H1 (cell line): ENCODE measurements around the gene ARMH3. TPM values are rescaled to one million over a fixed set of nuclear protein-coding genes. Genes with fewer than 3 reads are reported as not detected.

ENCODE experiments used
- CHD7 ChIP-seq: fragments of 300-600 bp; sonication (generic); IDR thresholded peaks from 2 replicates; pipeline ENCODE4 v1.7.1; 2012; ENCODE audit warnings: low read length, moderate library complexity, mild to moderate bottlenecking, inconsistent platforms; ENCODE audit not compliant: insufficient replicate concordance
- MAFK ChIP-seq: IDR thresholded peaks from 2 replicates; pipeline ENCODE4 v1.6.1; 2012; ENCODE audit warnings: low read depth, mild to moderate bottlenecking, improper control_type of control experiment, low read length
- POLR2AphosphoS5 ChIP-seq: IDR thresholded peaks from 2 replicates; pipeline ENCODE4 v1.6.1; 2011; ENCODE audit warnings: low read depth, low read length
- RXRA ChIP-seq: IDR thresholded peaks from 2 replicates; pipeline ENCODE4 v1.6.1; 2011; ENCODE audit warnings: low read depth, mild to moderate bottlenecking, low read length, moderate library complexity; ENCODE audit not compliant: insufficient read depth
- SIN3A ChIP-seq, 2 experiments: IDR thresholded peaks in 1 of 2; conservative IDR thresholded peaks in 1 of 2; 2 replicates each; pipeline ENCODE4 v1.6.1; 2011 to 2012; ENCODE audit warnings: low read length in 2 of 2, improper control_type of control experiment in 1 of 2, low read depth in 1 of 2, mild to moderate bottlenecking in 1 of 2
- SIX5 ChIP-seq: IDR thresholded peaks from 2 replicates; pipeline ENCODE4 v1.6.1; 2011; ENCODE audit warnings: mild to moderate bottlenecking, low read depth, low read length
- polyA plus RNA-seq, 7 experiments: library from polyadenylated mRNA; depleted of rRNA in 3 of 7; stranded (reverse) in 5 of 7; unstranded in 2 of 7; fragments of >200 nt in 5 of 7; fragments of 200-250 nt in 2 of 7; gene quantifications; 1 replicate in 5 of 7; 2 replicates in 1 of 7; 4 replicates in 1 of 7; pipeline versions ENCODE4 v1.2.1 to v1.2.3, GENCODE V29; 2011 to 2013; ENCODE audit warnings: missing spikeins in 2 of 7, mixed read lengths in 2 of 7
- total RNA-seq: library from RNA; stranded (reverse); fragmentation: NEBNext Ultra II Directional; extraction: Animal tissue kit (Norgen Biotek cat#: 25700); gene quantifications from 2 replicates; pipeline ENCODE4 v1.2.1, GENCODE V29; 2021

Gene ARMH3
- total and polyA plus RNA-seq, 2 of the 8 experiments (the other 6 are each of a cell fraction or from before 2014, with no cell fraction given): 11.6 to 18.3 TPM

GRCh38 chr10:101880232-101880573 is 175.8 kb downstream of the ARMH3 start (continued):
- TF ChIP-seq CHD7 (no peak), SIX5 (no peak), MAFK (no peak), RXRA (no peak), SIN3A (conservative IDR thresholded peaks at IDR 0.05 in 1 of 2, IDR thresholded peaks at IDR 0.05 in 1 of 2; ENCODE audit: low read depth in 1 of 2, low read length in 2 of 2) (no peak), POLR2AphosphoS5 (no peak)
